ENCODE results near the gene ATP9A. TPM values are rescaled to one million over a fixed set of nuclear protein-coding genes. Genes with fewer than 3 reads are reported as not detected.

ATP9A gene
- total and polyA plus RNA-seq, 2 donors (not counting 1 experiment from before 2014, with no cell fraction given): 23.3 to 96.3 TPM

DNA sequence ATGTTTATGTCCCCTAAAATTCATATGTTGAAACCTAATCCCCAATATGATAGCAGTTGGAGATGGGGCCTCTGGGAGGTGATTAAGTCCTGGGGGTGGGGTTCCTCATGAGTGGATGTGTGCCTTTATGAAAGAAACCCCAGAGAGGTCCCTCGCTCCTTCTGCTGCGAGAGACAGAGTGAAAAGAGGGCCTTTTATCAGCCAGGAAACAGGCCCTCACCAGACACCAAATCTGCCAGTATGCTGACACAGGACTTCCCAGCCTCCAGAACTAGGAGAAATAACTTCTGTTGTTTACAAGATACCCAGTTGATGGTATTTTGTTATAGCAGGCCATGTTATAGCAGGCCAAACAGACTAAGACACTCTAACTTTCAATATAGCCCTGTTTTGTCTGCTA is 124.8 kb downstream of the ATP9A start:
- no peaks in the 10 kb centered on the region for H3K36me3 ChIP-seq (ENCODE audit: control insufficient read depth, insufficient read depth, low read length)
- no peak overlapping the region for H3K4me3 ChIP-seq (replicated peaks in 1 of 4; ENCODE audit: control extremely low read depth in 1 of 4, insufficient read depth in 1 of 4, low read depth in 3 of 4, low read length in 4 of 4)
- peaks cover 2% of the 10 kb centered on the region for H3K4me1 ChIP-seq (ENCODE audit: control insufficient read depth, extremely low read depth, insufficient read depth, low read length)
- H4K20me1 ChIP-seq (ENCODE audit: control insufficient read depth, extremely low read depth, insufficient read depth, low read length): no peaks in the 10 kb centered on the region
- TF ChIP-seq EZH2 (IDR thresholded peaks at IDR 0.05; ENCODE audit: low read length, missing control alignments): no peak
- TF ChIP-seq, protein P1, sequence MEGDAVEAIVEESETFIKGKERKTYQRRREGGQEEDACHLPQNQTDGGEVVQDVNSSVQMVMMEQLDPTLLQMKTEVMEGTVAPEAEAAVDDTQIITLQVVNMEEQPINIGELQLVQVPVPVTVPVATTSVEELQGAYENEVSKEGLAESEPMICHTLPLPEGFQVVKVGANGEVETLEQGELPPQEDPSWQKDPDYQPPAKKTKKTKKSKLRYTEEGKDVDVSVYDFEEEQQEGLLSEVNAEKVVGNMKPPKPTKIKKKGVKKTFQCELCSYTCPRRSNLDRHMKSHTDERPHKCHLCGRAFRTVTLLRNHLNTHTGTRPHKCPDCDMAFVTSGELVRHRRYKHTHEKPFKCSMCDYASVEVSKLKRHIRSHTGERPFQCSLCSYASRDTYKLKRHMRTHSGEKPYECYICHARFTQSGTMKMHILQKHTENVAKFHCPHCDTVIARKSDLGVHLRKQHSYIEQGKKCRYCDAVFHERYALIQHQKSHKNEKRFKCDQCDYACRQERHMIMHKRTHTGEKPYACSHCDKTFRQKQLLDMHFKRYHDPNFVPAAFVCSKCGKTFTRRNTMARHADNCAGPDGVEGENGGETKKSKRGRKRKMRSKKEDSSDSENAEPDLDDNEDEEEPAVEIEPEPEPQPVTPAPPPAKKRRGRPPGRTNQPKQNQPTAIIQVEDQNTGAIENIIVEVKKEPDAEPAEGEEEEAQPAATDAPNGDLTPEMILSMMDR (conservative IDR thresholded peaks at IDR 0.05 in 1 of 2, IDR thresholded peaks at IDR 0.05 in 1 of 2; ENCODE audit: low read depth in 1 of 2, low read length in 2 of 2): no peak
- no peaks in the 10 kb centered on the region for H3K79me2 ChIP-seq (ENCODE audit: control insufficient read depth, insufficient read depth, low read length)
- peak in 1 of 2 donors; percentile 36 for DNase-seq (ENCODE audit: low read depth in 2 of 2)
- no peak overlapping the region for H2AFZ ChIP-seq (ENCODE audit: low read length)
- no peaks in the 10 kb centered on the region for H3K9me3 ChIP-seq (ENCODE audit: control insufficient read depth, insufficient read depth, low read depth, low read length)
- no peaks in the 10 kb centered on the region for H3K27me3 ChIP-seq (ENCODE audit: control insufficient read depth, insufficient read depth, low read length)
- no peak overlapping the region for H3K27ac ChIP-seq (ENCODE audit: insufficient read depth, low read length)
- H3K9ac ChIP-seq (ENCODE audit: insufficient read depth, low read length): no peak overlapping the region
- H3K4me2 ChIP-seq (ENCODE audit: extremely low read depth, insufficient read depth, low read length): no peak overlapping the region

DNA sequence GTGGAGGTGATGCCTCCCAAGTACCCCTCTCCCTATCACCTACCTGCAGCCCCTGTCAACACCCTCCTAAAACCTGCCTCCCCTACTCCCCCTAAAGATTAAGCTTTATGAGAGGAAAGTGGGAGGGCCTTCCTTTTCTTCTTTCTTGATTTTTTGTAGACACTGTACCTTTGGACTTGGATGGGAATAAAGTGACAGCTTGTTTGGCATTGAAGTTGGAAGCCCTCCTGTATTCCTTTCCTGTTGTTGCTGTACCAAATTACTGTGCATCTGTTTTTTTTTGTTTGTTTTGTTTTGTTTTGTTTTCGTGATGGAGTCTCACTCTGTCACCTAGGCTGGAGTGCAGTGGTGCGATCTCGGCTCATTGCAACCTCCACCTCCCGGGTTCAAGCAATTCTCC is 126.3 kb downstream of the ATP9A start:
- TF ChIP-seq EZH2 (IDR thresholded peaks at IDR 0.05; ENCODE audit: low read length, missing control alignments): no peak
- TF ChIP-seq, protein P1 (conservative IDR thresholded peaks at IDR 0.05 in 1 of 2, IDR thresholded peaks at IDR 0.05 in 1 of 2; ENCODE audit: low read depth in 1 of 2, low read length in 2 of 2): no peak
- no peak overlapping the region for H3K4me2 ChIP-seq (ENCODE audit: extremely low read depth, insufficient read depth, low read length)
- DNase-seq (ENCODE audit: low read depth in 2 of 2): no peak
- no peaks in the 10 kb centered on the region for H3K27me3 ChIP-seq (ENCODE audit: control insufficient read depth, insufficient read depth, low read length)
- H4K20me1 ChIP-seq (ENCODE audit: control insufficient read depth, extremely low read depth, insufficient read depth, low read length): no peaks in the 10 kb centered on the region
- no peak overlapping the region for H2AFZ ChIP-seq (ENCODE audit: low read length)
- H3K79me2 ChIP-seq (ENCODE audit: control insufficient read depth, insufficient read depth, low read length): no peaks in the 10 kb centered on the region
- peaks cover 2% of the 10 kb centered on the region for H3K4me1 ChIP-seq (ENCODE audit: control insufficient read depth, extremely low read depth, insufficient read depth, low read length)
- no peak overlapping the region for H3K27ac ChIP-seq (ENCODE audit: insufficient read depth, low read length)
- no peak overlapping the region for H3K4me3 ChIP-seq (replicated peaks in 1 of 4; ENCODE audit: control extremely low read depth in 1 of 4, insufficient read depth in 1 of 4, low read depth in 3 of 4, low read length in 4 of 4)
- H3K36me3 ChIP-seq (ENCODE audit: control insufficient read depth, insufficient read depth, low read length): no peaks in the 10 kb centered on the region
- H3K9me3 ChIP-seq (ENCODE audit: control insufficient read depth, insufficient read depth, low read depth, low read length): no peaks in the 10 kb centered on the region
- H3K9ac ChIP-seq (ENCODE audit: insufficient read depth, low read length): no peak overlapping the region

DNA sequence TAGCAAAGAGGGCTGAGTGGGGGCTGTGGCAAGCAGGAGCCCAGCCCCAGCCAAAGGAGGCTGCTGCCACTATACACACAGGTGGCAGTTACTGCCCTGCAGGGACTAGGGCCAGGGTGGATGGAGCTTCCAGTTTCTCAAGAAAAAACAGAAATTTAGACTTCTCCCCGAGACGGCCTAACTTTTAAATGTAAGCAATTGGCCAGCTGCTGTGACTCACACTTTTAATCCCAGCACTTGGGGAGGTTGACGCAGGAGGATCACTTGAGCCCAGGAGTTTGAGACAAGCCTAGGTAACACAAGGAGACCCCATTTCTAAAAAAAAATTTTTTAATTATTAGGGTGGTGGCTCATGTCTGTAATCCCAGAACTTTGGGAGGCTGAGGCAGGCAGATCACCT is 127.4 kb downstream of the ATP9A start:
- no peak overlapping the region for H3K4me2 ChIP-seq (ENCODE audit: extremely low read depth, insufficient read depth, low read length)

More for the DNA sequence above, 127.4 kb downstream of the ATP9A start:
- peaks cover 2% of the 10 kb centered on the region for H3K4me1 ChIP-seq (ENCODE audit: control insufficient read depth, extremely low read depth, insufficient read depth, low read length)
- no peak overlapping the region for H3K27ac ChIP-seq (ENCODE audit: insufficient read depth, low read length)
- TF ChIP-seq, protein P1 (conservative IDR thresholded peaks at IDR 0.05 in 1 of 2, IDR thresholded peaks at IDR 0.05 in 1 of 2; ENCODE audit: low read depth in 1 of 2, low read length in 2 of 2): no peak
- no peak for TF ChIP-seq EZH2 (IDR thresholded peaks at IDR 0.05; ENCODE audit: low read length, missing control alignments)
- H3K36me3 ChIP-seq (ENCODE audit: control insufficient read depth, insufficient read depth, low read length): no peaks in the 10 kb centered on the region
- H3K9ac ChIP-seq (ENCODE audit: insufficient read depth, low read length): no peak overlapping the region
- H3K4me3 ChIP-seq (replicated peaks in 1 of 4; ENCODE audit: control extremely low read depth in 1 of 4, insufficient read depth in 1 of 4, low read depth in 3 of 4, low read length in 4 of 4): no peak overlapping the region
- H3K79me2 ChIP-seq (ENCODE audit: control insufficient read depth, insufficient read depth, low read length): no peaks in the 10 kb centered on the region
- no peak overlapping the region for H2AFZ ChIP-seq (ENCODE audit: low read length)
- no peaks in the 10 kb centered on the region for H3K27me3 ChIP-seq (ENCODE audit: control insufficient read depth, insufficient read depth, low read length)
- H3K9me3 ChIP-seq (ENCODE audit: control insufficient read depth, insufficient read depth, low read depth, low read length): no peaks in the 10 kb centered on the region
- DNase-seq (ENCODE audit: low read depth in 2 of 2): peak; percentile 28 to 67
- H4K20me1 ChIP-seq (ENCODE audit: control insufficient read depth, extremely low read depth, insufficient read depth, low read length): no peaks in the 10 kb centered on the region
